HG03571 (cell line): ENCODE results near the gene HLA-DPA1.

Source experiments
- ATAC-seq: cut with Tn5 transposase; IDR thresholded peaks from one replicate; pipeline ENCODE4 v1.9.1; 2021; ENCODE audit not compliant: unreplicated experiment

The HLA-DPA1 gene

DNA sequence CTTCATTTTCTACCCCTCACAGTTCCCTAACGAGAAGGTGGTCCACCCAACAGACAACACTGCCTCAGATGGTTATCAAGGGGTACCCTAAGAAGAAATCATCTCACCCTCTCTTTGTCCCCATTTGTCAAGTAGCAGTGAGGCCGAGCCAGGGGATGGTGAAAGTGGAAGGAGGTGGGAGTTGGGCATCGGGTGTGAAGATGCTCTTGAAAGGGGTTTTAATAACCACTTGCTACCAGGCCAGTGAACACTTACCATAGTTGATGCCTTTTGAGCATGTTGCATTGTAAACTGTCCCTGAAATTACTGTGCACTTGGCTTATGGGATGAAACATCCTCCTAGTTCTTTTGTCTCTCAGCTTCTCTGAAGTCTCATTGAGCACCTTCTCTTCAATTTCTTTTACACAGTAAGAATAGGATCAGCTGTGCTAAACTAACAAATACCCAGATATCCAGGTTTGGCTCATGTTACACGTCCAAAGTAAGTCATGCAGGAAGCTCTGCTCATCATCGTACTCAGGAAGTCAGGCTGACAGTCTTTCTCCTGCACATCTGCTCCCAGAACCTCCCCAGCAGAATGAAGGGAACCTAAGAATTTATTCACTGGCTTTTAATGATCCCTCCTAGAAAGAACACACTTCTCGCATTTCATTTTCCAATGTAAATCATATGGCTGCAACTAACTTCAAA lies 15.6 kb upstream of the HLA-DPA1 start:
- ATAC-seq = no peak

DNA sequence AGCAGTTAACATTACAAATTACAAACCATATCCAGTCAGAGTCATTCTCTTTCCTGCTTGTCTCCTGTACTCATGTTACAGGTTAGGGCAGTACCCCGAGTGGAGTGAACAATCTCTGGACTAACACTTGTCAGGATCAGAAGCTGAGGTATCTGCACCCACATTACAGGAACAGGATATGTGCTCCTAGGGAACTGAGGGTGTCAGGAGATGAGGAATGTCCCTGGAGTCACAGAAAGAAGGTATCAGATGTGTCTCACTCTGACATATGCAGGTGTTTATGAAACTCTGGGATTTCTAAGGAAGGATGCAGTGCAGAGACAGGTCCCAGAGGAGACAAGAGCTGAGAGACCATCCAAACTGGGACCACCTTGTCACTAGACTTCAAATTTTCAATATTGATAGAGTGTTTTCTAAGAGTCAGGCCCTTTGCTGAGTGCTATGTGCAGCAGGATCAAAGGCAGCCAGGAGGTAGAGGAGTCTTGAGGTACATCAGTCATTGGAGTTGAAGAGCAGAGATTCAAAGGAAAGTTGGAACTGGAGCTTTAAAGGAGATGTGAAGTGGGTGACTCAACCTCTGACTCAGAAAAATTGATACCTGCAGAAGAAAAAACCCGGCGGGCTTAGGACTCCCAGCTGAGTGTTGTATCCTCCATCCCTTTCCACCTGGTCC lies 14.9 kb upstream of the HLA-DPA1 start:
- ATAC-seq = no peak

GRCh38 chr6:33085627-33086026 lies 12.2 kb upstream of the HLA-DPA1 start:
- no peak for ATAC-seq

GRCh38 chr6:33082702-33083101 lies 9.3 kb upstream of the HLA-DPA1 start:
- ATAC-seq = no peak

GRCh38 chr6:33081098-33081824 lies 7.8 kb upstream of the HLA-DPA1 start:
- ATAC-seq = no peak

DNA sequence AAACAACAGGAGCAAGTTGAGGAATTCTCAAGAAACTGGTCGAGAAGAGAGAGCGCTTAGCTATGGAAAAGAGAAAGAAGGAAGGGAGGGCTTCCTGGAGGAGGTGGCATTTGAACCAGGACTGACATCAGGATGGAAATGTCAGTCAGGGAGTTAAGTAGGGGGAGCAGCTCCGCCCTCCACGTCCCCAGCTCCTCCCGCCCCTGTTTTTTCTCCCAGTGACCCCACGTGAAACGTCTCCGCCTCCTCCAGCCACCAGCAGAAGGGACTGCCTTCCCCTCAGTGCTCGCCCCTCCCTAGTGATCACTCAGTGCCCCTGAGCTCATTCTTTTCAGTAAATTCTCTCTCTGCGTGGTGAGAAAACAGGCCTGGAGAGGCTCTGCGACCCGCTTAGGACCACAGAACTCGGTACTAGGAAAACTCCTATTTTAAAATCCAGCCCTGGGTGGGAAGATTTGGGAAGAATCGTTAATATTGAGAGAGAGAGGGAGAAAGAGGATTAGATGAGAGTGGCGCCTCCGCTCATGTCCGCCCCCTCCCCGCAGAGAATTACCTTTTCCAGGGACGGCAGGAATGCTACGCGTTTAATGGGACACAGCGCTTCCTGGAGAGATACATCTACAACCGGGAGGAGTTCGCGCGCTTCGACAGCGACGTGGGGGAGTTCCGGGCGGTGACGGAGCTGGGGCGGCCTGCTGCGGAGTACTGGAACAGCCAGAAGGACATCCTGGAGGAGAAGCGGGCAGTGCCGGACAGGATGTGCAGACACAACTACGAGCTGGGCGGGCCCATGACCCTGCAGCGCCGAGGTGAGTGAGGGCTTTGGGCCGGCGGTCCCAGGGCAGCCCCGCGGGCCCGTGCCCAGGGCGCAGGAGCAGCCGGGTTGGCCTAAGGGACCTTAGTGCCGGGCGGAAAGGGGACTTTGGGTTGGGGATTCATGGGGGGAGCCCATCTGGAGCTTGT lies 7.0 kb upstream of the HLA-DPA1 start:
- ATAC-seq = no peak

DNA sequence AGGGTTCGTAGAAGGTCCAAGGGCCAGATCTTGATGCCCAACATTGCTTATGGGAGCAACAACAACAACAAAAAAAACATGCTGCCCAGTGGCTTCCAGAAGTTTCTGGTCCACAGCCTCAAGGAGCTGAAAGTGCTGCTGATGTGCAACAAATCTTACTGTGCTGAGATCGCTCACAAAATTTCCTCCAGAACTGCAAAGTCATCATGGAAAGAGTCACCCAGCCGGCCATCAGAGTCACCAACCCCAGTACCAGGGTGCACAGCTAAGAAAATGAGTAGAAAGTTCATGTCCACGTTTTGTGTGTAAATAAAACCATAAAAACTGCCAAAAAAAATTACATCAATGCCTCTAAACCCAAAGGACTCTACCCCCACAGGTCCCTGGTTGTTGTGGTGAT lies 6.1 kb upstream of the HLA-DPA1 start:
- no peak for ATAC-seq

- ATAC-seq = no peak
These were observed 5.6 kb upstream of the HLA-DPA1 start for GRCh38 chr6:33078919-33079521.

DNA sequence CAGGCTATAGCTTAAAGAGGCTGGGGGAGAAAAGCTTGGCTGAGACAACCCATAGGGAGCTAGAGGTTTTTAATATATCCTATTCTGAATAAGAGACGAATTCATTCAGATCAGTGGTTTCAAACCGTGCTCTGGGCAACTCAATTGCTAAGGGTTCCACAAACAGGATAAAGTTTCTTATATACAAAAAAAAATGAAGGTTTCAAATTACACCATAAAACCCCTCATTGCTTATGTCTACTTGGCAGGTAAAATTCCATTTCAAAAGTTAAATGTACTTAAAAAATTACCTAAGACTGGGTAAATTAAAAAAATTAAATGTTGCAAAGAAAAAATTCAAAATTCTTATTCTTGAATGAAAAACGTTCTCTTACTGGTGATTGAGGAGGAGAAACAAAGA lies 5.0 kb upstream of the HLA-DPA1 start:
- ATAC-seq = no peak

DNA sequence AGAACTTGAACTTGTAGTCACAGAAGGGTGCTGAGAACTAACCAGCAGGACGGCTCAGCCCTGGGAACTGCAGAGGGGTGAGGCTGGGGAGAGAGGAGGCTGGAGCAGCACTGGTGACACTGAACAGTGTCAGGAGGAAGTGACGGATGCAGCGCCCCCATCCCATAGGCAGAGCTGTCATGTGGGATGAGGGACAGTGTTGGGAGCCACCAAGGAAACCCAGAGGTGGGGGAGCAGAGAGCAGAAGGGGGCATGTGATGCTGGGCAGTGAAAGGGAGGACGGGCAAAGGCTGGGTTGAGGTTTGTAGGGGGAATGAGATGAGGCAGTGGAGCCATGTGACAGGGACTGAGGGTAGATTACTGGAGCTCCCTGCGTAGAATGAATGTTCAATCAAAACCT lies 4.5 kb upstream of the HLA-DPA1 start:
- no peak for ATAC-seq

- ATAC-seq = no peak
These were observed 3.0 kb upstream of the HLA-DPA1 start for GRCh38 chr6:33076406-33076934.

- peak; percentile 64 for ATAC-seq
These were observed 2.3 kb upstream of the HLA-DPA1 start, which contains the start of gene HLA-DPB1 for GRCh38 chr6:33075568-33076405. TSS of gene HLA-DPB1 (plus strand) at chr6:33075990. CDS start at chr6:33076042, 52 bp downstream.

- ATAC-seq = peak; percentile 7
These were observed 1.7 kb upstream of the HLA-DPA1 start for GRCh38 chr6:33075208-33075567.

GRCh38 chr6:33072508-33073100 lies 845 bp downstream of the HLA-DPA1 start:
- ATAC-seq = no peak

GRCh38 chr6:33071569-33071968 lies 1.9 kb downstream of the HLA-DPA1 start:
- ATAC-seq = no peak

- ATAC-seq = no peak
These were observed 2.5 kb downstream of the HLA-DPA1 start for GRCh38 chr6:33070909-33071308.

- ATAC-seq = no peak
These were observed 4.3 kb downstream of the HLA-DPA1 start for GRCh38 chr6:33069021-33069738.

GRCh38 chr6:33066917-33067521 lies 6.4 kb downstream of the HLA-DPA1 start:
- no peak for ATAC-seq
